CD4-positive, alpha-beta T cell (primary cell): ENCODE data around the gene TEF. TPM values are rescaled to one million over a fixed set of nuclear protein-coding genes. Genes with fewer than 3 reads are reported as not detected.

Source experiments
- ATAC-seq: fragments of 200-7000 bp; cut with Tn5 transposase; one replicate; pipeline ENCODE4 v1.10.0; 2022; ENCODE audit warnings: mild to moderate bottlenecking; ENCODE audit not compliant: poor library complexity
- CTCF ChIA-PET: fragments of 350-600 bp; sonication (Branson Sonifier 250); formaldehyde crosslinking; loops from one replicate; lab custom pipeline; 2021; ENCODE audit warnings: antibody characterized with exemption, inconsistent platforms; lab: Charles Lee
- POLR2A ChIA-PET: fragments of 350-600 bp; sonication (Branson Sonifier 250); formaldehyde crosslinking; loops from one replicate; lab custom pipeline; 2021; ENCODE audit warnings: antibody characterized with exemption, inconsistent platforms; lab: Charles Lee
- DNase-seq, 14 experiments: peaks; one replicate each; pipeline ENCODE4 v3.0.0-alpha.2; 2013 to 2020; ENCODE audit warnings: mixed read lengths in 2 of 14
- H3K27ac ChIP-seq, 2 donors: one replicate each; pipeline versions ENCODE4 v1.5.1 to v1.7.0; 2013; ENCODE audit warnings: low read length in 2 of 2, low read depth in 1 of 2, mild to moderate bottlenecking in 1 of 2
- H3K27me3 ChIP-seq, 2 experiments: 1 replicate in 1 of 2; 2 replicates in 1 of 2; pipeline versions ENCODE4 v1.6.1 to v1.7.0; 2013; ENCODE audit warnings: low read length in 2 of 2, control low read depth in 1 of 2, mild to moderate bottlenecking in 1 of 2, moderate library complexity in 1 of 2; ENCODE audit not compliant: insufficient read depth in 2 of 2, control insufficient read depth in 1 of 2
- H3K36me3 ChIP-seq: one replicate; pipeline ENCODE4 v1.6.1; 2013; ENCODE audit warnings: low read length, control low read depth; ENCODE audit not compliant: insufficient read depth
- H3K4me1 ChIP-seq: one replicate; pipeline ENCODE4 v1.6.1; 2013; ENCODE audit warnings: low read length, control low read depth; ENCODE audit not compliant: insufficient read depth
- H3K4me3 ChIP-seq: one replicate; pipeline ENCODE4 v1.5.1; 2013; ENCODE audit warnings: mild to moderate bottlenecking, low read length, moderate library complexity
- H3K9me3 ChIP-seq, 2 experiments: 1 replicate in 1 of 2; 2 replicates in 1 of 2; pipeline versions ENCODE4 v1.6.1 to v1.7.0; 2013; ENCODE audit warnings: low read length in 2 of 2, mild to moderate bottlenecking in 2 of 2, control low read depth in 1 of 2, moderate library complexity in 1 of 2; ENCODE audit not compliant: control insufficient read depth in 1 of 2, insufficient read depth in 1 of 2
- H3K27ac Mint-ChIP-seq: one replicate; pipeline ENCODE4 v1.8.0; 2020; ENCODE audit warnings: mixed read lengths
- H3K27me3 Mint-ChIP-seq: one replicate; pipeline ENCODE4 v1.8.0; 2021; ENCODE audit warnings: mixed read lengths
- H3K36me3 Mint-ChIP-seq: one replicate; pipeline ENCODE4 v1.8.0; 2021; ENCODE audit warnings: low read depth, mixed read lengths
- H3K4me1 Mint-ChIP-seq: one replicate; pipeline ENCODE4 v1.8.0; 2021; ENCODE audit warnings: low read depth, mixed read lengths
- H3K4me3 Mint-ChIP-seq: one replicate; pipeline ENCODE4 v1.8.0; 2020; ENCODE audit warnings: mild to moderate bottlenecking, mixed read lengths
- H3K9me3 Mint-ChIP-seq: one replicate; pipeline ENCODE4 v1.8.0; 2020; ENCODE audit warnings: mixed read lengths
- intact Hi-C, 2 experiments: fragments of 100-400 bp; cut with DNase I in 1 of 2; cut with micrococcal nuclease in 1 of 2; formaldehyde crosslinking; loops; one replicate each; pipeline versions ENCODE4 v1.15.1 to v1.9.0; 2023 to 2025; cut with DNase I, micrococcal nuclease
- total RNA-seq, 174 experiments: library from RNA in 2 of 174; stranded (reverse) in 2 of 174; gene quantifications; one replicate each; pipeline ENCODE4 v1.2.3 and lab custom pipeline; 2021 to 2026
- TF ChIP-seq, protein P1 (sequence below): fragments of 200-600 bp; IDR thresholded peaks from one replicate; pipeline ENCODE4 v1.8.0; 2022; ENCODE audit warnings: antibody characterized with exemption, mild to moderate bottlenecking

The TEF gene
- total RNA-seq, 2 experiments from 2014 or later, result 2.4 to 2.6 TPM

DNA sequence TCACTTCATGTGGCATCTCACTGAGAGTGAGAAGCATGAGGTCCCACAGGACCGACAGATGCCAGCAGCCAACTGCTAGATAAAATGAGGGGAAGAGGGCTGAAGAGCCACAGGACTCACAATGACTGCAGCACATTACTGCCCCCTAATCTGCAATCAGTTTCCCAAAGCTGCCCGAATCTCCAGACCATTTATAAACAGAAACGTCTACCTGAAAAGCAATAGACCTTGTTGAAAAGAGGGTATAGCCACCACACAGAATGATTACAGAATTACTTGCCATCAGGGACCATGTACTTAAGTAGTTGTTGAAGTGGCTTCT, 12.4 kb upstream of the TEF start:
- H3K36me3 Mint-ChIP-seq, result no peaks in the 10 kb centered on the region
- peaks cover 12% of the 10 kb centered on the region for H3K4me1 ChIP-seq
- TF ChIP-seq, protein P1, sequence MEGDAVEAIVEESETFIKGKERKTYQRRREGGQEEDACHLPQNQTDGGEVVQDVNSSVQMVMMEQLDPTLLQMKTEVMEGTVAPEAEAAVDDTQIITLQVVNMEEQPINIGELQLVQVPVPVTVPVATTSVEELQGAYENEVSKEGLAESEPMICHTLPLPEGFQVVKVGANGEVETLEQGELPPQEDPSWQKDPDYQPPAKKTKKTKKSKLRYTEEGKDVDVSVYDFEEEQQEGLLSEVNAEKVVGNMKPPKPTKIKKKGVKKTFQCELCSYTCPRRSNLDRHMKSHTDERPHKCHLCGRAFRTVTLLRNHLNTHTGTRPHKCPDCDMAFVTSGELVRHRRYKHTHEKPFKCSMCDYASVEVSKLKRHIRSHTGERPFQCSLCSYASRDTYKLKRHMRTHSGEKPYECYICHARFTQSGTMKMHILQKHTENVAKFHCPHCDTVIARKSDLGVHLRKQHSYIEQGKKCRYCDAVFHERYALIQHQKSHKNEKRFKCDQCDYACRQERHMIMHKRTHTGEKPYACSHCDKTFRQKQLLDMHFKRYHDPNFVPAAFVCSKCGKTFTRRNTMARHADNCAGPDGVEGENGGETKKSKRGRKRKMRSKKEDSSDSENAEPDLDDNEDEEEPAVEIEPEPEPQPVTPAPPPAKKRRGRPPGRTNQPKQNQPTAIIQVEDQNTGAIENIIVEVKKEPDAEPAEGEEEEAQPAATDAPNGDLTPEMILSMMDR, result no peak
- H3K27ac ChIP-seq, result no peak overlapping the region
- no peaks in the 10 kb centered on the region for H3K9me3 Mint-ChIP-seq
- ATAC-seq, result no peak
- no peaks in the 10 kb centered on the region for H3K36me3 ChIP-seq
- H3K4me1 Mint-ChIP-seq, result no peaks in the 10 kb centered on the region
- H3K27me3 ChIP-seq, result no peaks in the 10 kb centered on the region
- CTCF ChIA-PET, result no interaction called here
- no peak overlapping the region for H3K4me3 Mint-ChIP-seq
- POLR2A ChIA-PET, result no interaction called here
- intact Hi-C loops, result no loop called here
- H3K27me3 Mint-ChIP-seq, result no peaks in the 10 kb centered on the region
- DNase-seq, result no peak
- H3K4me3 ChIP-seq, result no peak overlapping the region
- H3K9me3 ChIP-seq, result no peaks in the 10 kb centered on the region
- no peak overlapping the region for H3K27ac Mint-ChIP-seq

DNA sequence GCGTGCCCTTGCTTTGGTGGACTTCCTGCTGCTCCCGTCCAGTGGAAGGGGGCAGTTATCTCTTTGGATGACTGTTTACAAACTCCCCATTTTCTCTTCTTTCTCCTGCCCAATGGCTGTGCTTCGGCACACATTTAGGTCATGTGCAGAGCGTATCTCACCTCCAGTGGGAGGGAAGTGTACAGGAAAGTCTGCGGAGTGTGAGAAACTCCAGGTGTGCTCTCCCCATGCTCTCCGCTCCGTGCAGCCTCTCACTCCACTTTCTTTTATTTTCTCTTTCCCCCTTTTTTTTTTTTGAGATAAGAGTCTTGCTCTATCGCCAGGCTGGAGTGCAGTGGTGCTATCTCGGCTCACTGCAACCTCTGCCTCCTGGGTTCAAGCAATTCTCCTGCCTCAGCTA, 11.9 kb upstream of the TEF start:
- intact Hi-C loops, result no loop called here
- H3K4me1 Mint-ChIP-seq, result no peaks in the 10 kb centered on the region
- H3K27me3 Mint-ChIP-seq, result no peaks in the 10 kb centered on the region
- no peaks in the 10 kb centered on the region for H3K9me3 ChIP-seq
- no peaks in the 10 kb centered on the region for H3K27me3 ChIP-seq
- no peaks in the 10 kb centered on the region for H3K36me3 ChIP-seq
- H3K4me3 ChIP-seq, result no peak overlapping the region
- DNase-seq (no peak), ATAC-seq (no peak)
- no peaks in the 10 kb centered on the region for H3K36me3 Mint-ChIP-seq
- POLR2A ChIA-PET, result interaction anchor here (1.5 kb wide), 1 partner anchor 12 kb away, joined by 4 read pairs; the partner anchor contains the start of gene TEF
- no peak overlapping the region for H3K27ac ChIP-seq
- H3K4me3 Mint-ChIP-seq, result no peak overlapping the region
- peaks cover 12% of the 10 kb centered on the region for H3K4me1 ChIP-seq
- H3K27ac Mint-ChIP-seq, result no peak overlapping the region
- CTCF ChIA-PET, result no interaction called here
- TF ChIP-seq, protein P1, result no peak
- no peaks in the 10 kb centered on the region for H3K9me3 Mint-ChIP-seq

DNA sequence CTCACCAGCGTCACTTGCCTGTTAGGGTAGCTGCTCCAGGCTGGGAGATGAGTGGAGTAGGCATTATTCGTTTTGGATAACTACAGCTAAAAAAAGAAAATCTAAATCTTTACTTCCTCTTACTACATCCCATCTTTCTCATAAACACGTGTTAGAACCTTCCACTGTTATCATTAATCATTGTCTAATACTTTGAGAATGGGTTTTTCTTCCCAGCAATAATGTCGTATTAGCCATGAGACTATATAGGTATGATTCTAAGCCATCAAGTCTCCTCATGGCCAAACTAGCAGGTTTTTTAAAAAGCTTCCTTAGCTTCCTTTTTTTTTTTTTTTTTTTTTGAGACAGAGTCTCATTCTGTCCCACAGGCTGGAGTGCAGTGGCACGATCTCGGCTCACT, 3.9 kb upstream of the TEF start:
- ChIA-PET CTCF (interaction anchor here (0.5 to 0.6 kb wide), 2 partner anchors 12 to 168 kb away, joined by 3 to 6 read pairs; no protein-coding TSS in a partner anchor), POLR2A (interaction anchor here (1.1 kb wide), 1 partner anchor 91 kb away, joined by 3 read pairs; no protein-coding TSS in a partner anchor)
- ATAC-seq, result no peak
- no peaks in the 10 kb centered on the region for H3K36me3 ChIP-seq
- Mint-ChIP-seq H3K4me1 (peaks cover 18% of the 10 kb centered on the region), H3K9me3 (no peaks in the 10 kb centered on the region), H3K36me3 (peaks cover 6% of the 10 kb centered on the region), H3K4me3 (no peak overlapping the region), H3K27ac (no peak overlapping the region), H3K27me3 (no peaks in the 10 kb centered on the region)
- no peak for DNase-seq
- H3K9me3 ChIP-seq, result no peaks in the 10 kb centered on the region
- H3K4me3 ChIP-seq, result no peak overlapping the region
- H3K27ac ChIP-seq, result no peak overlapping the region
- peaks cover 20% of the 10 kb centered on the region for H3K4me1 ChIP-seq
- TF ChIP-seq, protein P1, result no peak
- intact Hi-C loops, result no loop called here
- H3K27me3 ChIP-seq, result no peaks in the 10 kb centered on the region
